PC-9 (cell line): ENCODE data around the gene TMEM63C. TPM values are rescaled to one million over a fixed set of nuclear protein-coding genes. Genes with fewer than 3 reads are reported as not detected.

Experiments used
- BruUV-seq: library from RNA; stranded (reverse); fragments of 400-500 nt; replicated peaks from 2 replicates; lab custom pipeline; 2021; lab: Mats Ljungman, UMichigan
- CTCF ChIA-PET: fragments of 300-600 bp; sonication (Branson Sonifier 250); formaldehyde crosslinking; loops from one replicate; lab custom pipeline; 2022; ENCODE audit warnings: antibody characterized with exemption; lab: Charles Lee
- POLR2A ChIA-PET: fragments of 300-600 bp; sonication (Branson Sonifier 250); formaldehyde crosslinking; loops from one replicate; lab custom pipeline; 2022; ENCODE audit warnings: antibody characterized with exemption; ENCODE audit not compliant: unreplicated experiment; lab: Charles Lee
- DNase-seq, 2 experiments: peaks; one replicate each; pipeline versions ENCODE4 v3.0.0 to v3.0.0-alpha.2; 2015 to 2022; ENCODE audit warnings: mixed read lengths in 1 of 2
- H2AFZ ChIP-seq: fragments of 200-600 bp; sonication (generic); 2 replicates; pipeline ENCODE4 v1.8.1; 2017; ENCODE audit warnings: antibody characterized with exemption
- H3F3A ChIP-seq: fragments of 200-600 bp; sonication (generic); 2 replicates; pipeline ENCODE4 v1.8.1; 2017; ENCODE audit warnings: antibody characterized with exemption, mild to moderate bottlenecking, low read depth; ENCODE audit not compliant: insufficient read depth
- H3K27ac ChIP-seq: fragments of 200-600 bp; sonication (generic); 2 replicates; pipeline ENCODE4 v1.6.1; 2016; ENCODE audit warnings: mixed run types
- H3K27me3 ChIP-seq: fragments of 200-600 bp; sonication (generic); 2 replicates; pipeline ENCODE4 v1.6.1; 2016; ENCODE audit warnings: low read depth, mixed run types; ENCODE audit not compliant: insufficient read depth
- H3K36me3 ChIP-seq: fragments of 200-600 bp; sonication (generic); 2 replicates; pipeline ENCODE4 v1.6.1; 2016; ENCODE audit warnings: low read depth, mixed run types
- H3K4me1 ChIP-seq: fragments of 200-600 bp; sonication (generic); replicated peaks from 2 replicates; pipeline ENCODE4 v1.6.1; 2016; ENCODE audit warnings: mixed run types; ENCODE audit not compliant: insufficient read depth
- H3K4me2 ChIP-seq: fragments of 200-600 bp; sonication (generic); 2 replicates; pipeline ENCODE4 v1.6.1; 2017; ENCODE audit warnings: mixed run types
- H3K4me3 ChIP-seq: fragments of 200-600 bp; sonication (generic); 2 replicates; pipeline ENCODE4 v1.6.1; 2016; ENCODE audit warnings: mixed run types
- H3K79me2 ChIP-seq: fragments of 200-600 bp; sonication (generic); 2 replicates; pipeline ENCODE4 v1.6.1; 2017; ENCODE audit warnings: low read depth, mixed run types
- H3K9me2 ChIP-seq: fragments of 200-600 bp; sonication (generic); 2 replicates; pipeline ENCODE4 v1.8.1; 2017; ENCODE audit warnings: mild to moderate bottlenecking; ENCODE audit not compliant: insufficient read depth
- H3K9me3 ChIP-seq: fragments of 200-600 bp; sonication (generic); 2 replicates; pipeline ENCODE4 v1.8.1; 2016; ENCODE audit warnings: low read depth; ENCODE audit not compliant: insufficient read depth
- H4K20me1 ChIP-seq: fragments of 200-600 bp; sonication (generic); 2 replicates; pipeline ENCODE4 v1.8.1; 2017; ENCODE audit not compliant: insufficient read depth
- CTCF ChIP-seq: fragments of 200-600 bp; sonication (generic); conservative IDR thresholded peaks from 2 replicates; pipeline ENCODE4 v1.6.1; 2017; ENCODE audit warnings: mixed run types, antibody characterized with exemption, mild to moderate bottlenecking, moderate library complexity
- EZH2 ChIP-seq: fragments of 200-600 bp; sonication (generic); IDR thresholded peaks from 2 replicates; pipeline ENCODE4 v1.8.0; 2017; ENCODE audit warnings: antibody characterized with exemption, low read depth
- intact Hi-C: fragments of 100-400 bp; cut with micrococcal nuclease; formaldehyde crosslinking; loops from one replicate; pipeline ENCODE4 v1.10.0; 2022; ENCODE audit not compliant: unreplicated experiment
- total RNA-seq: library from RNA; stranded (reverse); gene quantifications from 2 replicates; pipeline ENCODE4 v1.2.3, GENCODE V29; 2021

TMEM63C gene
- total RNA-seq, 1 experiment from 2014 or later = 2.2 TPM

- intact Hi-C loops = no loop called here
- DNase-seq = peak; percentile 53 to 75
These were observed 47.8 kb upstream of the TMEM63C start for GRCh38 chr14:77133720-77134338.

GRCh38 chr14:77139022-77139421 lies 42.6 kb upstream of the TMEM63C start:
- Histone ChIP-seq H3K79me2 (no peaks in the 10 kb centered on the region), H3K4me3 (no peak overlapping the region), H3K27ac (no peak overlapping the region), H2AFZ (no peak overlapping the region), H3F3A (no peaks in the 10 kb centered on the region), H3K4me1 (no peaks in the 10 kb centered on the region), H3K27me3 (peaks cover 95% of the 10 kb centered on the region), H3K9me3 (no peaks in the 10 kb centered on the region), H3K4me2 (no peak overlapping the region), H4K20me1 (no peaks in the 10 kb centered on the region; the same call in 1 of the 2 replicates), H3K36me3 (no peaks in the 10 kb centered on the region), H3K9me2 (no peaks in the 10 kb centered on the region)
- DNase-seq = no peak
- BruUV-seq = no TSS peak
- POLR2A ChIA-PET = no interaction called here
- intact Hi-C loops = no loop called here
- CTCF ChIA-PET = no interaction called here
- TF ChIP-seq EZH2 (no peak), CTCF (no peak)

More at GRCh38 chr14:77133720-77134338, 47.8 kb upstream of the TMEM63C start:
- H3K27ac ChIP-seq = no peak overlapping the region
- ChIA-PET CTCF (interaction anchor here (0.7 kb wide), 1 partner anchor 8 kb away, joined by 3 read pairs; no protein-coding TSS in a partner anchor), POLR2A (interaction anchor here (0.6 kb wide), 4 partner anchors 21 to 280 kb away, joined by 3 to 6 read pairs (median 3); no protein-coding TSS in a partner anchor)
- TF ChIP-seq EZH2 (no peak), CTCF (no peak)
- peaks cover 94% of the 10 kb centered on the region for H3K27me3 ChIP-seq
- H4K20me1 ChIP-seq = peaks cover 3% of the 10 kb centered on the region; the same call in 1 of the 2 replicates
- H3K79me2 ChIP-seq = no peaks in the 10 kb centered on the region
- no TSS peak for BruUV-seq
- no peaks in the 10 kb centered on the region for H3F3A ChIP-seq
- H3K4me3 ChIP-seq = no peak overlapping the region
- no peak overlapping the region for H2AFZ ChIP-seq
- no peaks in the 10 kb centered on the region for H3K4me1 ChIP-seq
- H3K36me3 ChIP-seq = no peaks in the 10 kb centered on the region
- H3K9me3 ChIP-seq = no peaks in the 10 kb centered on the region
- no peak overlapping the region for H3K4me2 ChIP-seq
- H3K9me2 ChIP-seq = no peaks in the 10 kb centered on the region

GRCh38 chr14:77139540-77140358 lies 41.8 kb upstream of the TMEM63C start:
- H4K20me1 ChIP-seq = no peaks in the 10 kb centered on the region; the same call in 1 of the 2 replicates
- ChIA-PET CTCF (interaction anchor here (0.7 to 1.0 kb wide), 2 partner anchors 9 to 12 kb away, joined by 3 read pairs; no protein-coding TSS in a partner anchor), POLR2A (no interaction called here)
- no TSS peak for BruUV-seq
- intact Hi-C loops = no loop called here
- H3K4me3 ChIP-seq = no peak overlapping the region
- H3F3A ChIP-seq = no peaks in the 10 kb centered on the region
- peaks cover 95% of the 10 kb centered on the region for H3K27me3 ChIP-seq
- no peaks in the 10 kb centered on the region for H3K4me1 ChIP-seq
- no peak overlapping the region for H3K4me2 ChIP-seq
- H3K9me3 ChIP-seq = no peaks in the 10 kb centered on the region
- H3K79me2 ChIP-seq = no peaks in the 10 kb centered on the region
- H3K9me2 ChIP-seq = no peaks in the 10 kb centered on the region
- peak in 1 of 2 experiments; percentile 55 for DNase-seq
- H2AFZ ChIP-seq = no peak overlapping the region
- no peak overlapping the region for H3K27ac ChIP-seq
- TF ChIP-seq EZH2 (no peak), CTCF (peak; percentile 67)
- H3K36me3 ChIP-seq = no peaks in the 10 kb centered on the region
